Lung (tissue), 12 donors: Measurements from ENCODE around the gene OR4M1. TPM values are rescaled to one million over a fixed set of nuclear protein-coding genes. Genes with fewer than 3 reads are reported as not detected.

Experiments used
- ATAC-seq: fragments of 200-7000 bp; cut with Tn5 transposase; one replicate; pipeline ENCODE4 v1.9.1; 2020; ENCODE audit warnings: moderate number of reproducible peaks; ENCODE audit not compliant: insufficient read depth, low FRiP score
- DNase-seq, 3 donors: peaks; one replicate each; pipeline ENCODE4 v3.0.0-alpha.2; 2013 to 2017
- H3K27ac ChIP-seq, 2 donors: one replicate each; pipeline ENCODE4 v1.5.1; 2013; ENCODE audit warnings: mild to moderate bottlenecking in 2 of 2, moderate library complexity in 2 of 2, control low read depth in 1 of 2, inconsistent platforms in 1 of 2, low read depth in 1 of 2, low read length in 1 of 2
- H3K27me3 ChIP-seq, 3 donors: one replicate each; pipeline ENCODE4 v1.5.1; 2013; ENCODE audit warnings: low read length in 2 of 3; ENCODE audit not compliant: control insufficient read depth in 3 of 3, insufficient read depth in 3 of 3
- H3K36me3 ChIP-seq, 4 donors: one replicate each; pipeline ENCODE4 v1.5.1; 2013; ENCODE audit warnings: low read length in 4 of 4, mild to moderate bottlenecking in 1 of 4, moderate library complexity in 1 of 4; ENCODE audit not compliant: control insufficient read depth in 4 of 4, insufficient read depth in 4 of 4
- H3K4me1 ChIP-seq, 5 donors: one replicate each; pipeline ENCODE4 v1.5.1; 2013; ENCODE audit warnings: low read length in 5 of 5, mild to moderate bottlenecking in 2 of 5, moderate library complexity in 1 of 5; ENCODE audit not compliant: control insufficient read depth in 5 of 5, insufficient read depth in 5 of 5
- H3K4me3 ChIP-seq: one replicate; pipeline ENCODE4 v1.5.1; 2013; ENCODE audit warnings: mild to moderate bottlenecking, control low read depth, moderate library complexity
- H3K9ac ChIP-seq, 2 donors: one replicate each; pipeline ENCODE4 v1.5.1; 2013; ENCODE audit warnings: low read length in 2 of 2, control low read depth in 1 of 2; ENCODE audit not compliant: insufficient read depth in 1 of 2
- H3K9me3 ChIP-seq, 4 donors: one replicate each; pipeline ENCODE4 v1.5.1; 2013; ENCODE audit warnings: low read length in 3 of 4, mild to moderate bottlenecking in 1 of 4, moderate library complexity in 1 of 4; ENCODE audit not compliant: control insufficient read depth in 4 of 4, insufficient read depth in 3 of 4
- WGBS, 2 donors: extraction: QIAGEN DNeasy Blood & Tissue Kit; methylation state at CpG; one replicate each; pipeline ENCODE4 v1.1.7; 2013; 5-methylcytosine and 5-hydroxymethylcytosine counted together
- polyA plus RNA-seq, 2 donors: library from polyadenylated mRNA; stranded (reverse); fragments of 200-250 nt; gene quantifications; one replicate each; pipeline ENCODE4 v1.2.1, GENCODE V29; 2013
- total RNA-seq, 2 donors: library from RNA; depleted of rRNA in 1 of 2; stranded (reverse); fragments of >200 nt in 1 of 2; gene quantifications; one replicate each; pipeline ENCODE4 v1.2.1, GENCODE V29; 2014 to 2021
- TF ChIP-seq, protein P1 (sequence below): IDR thresholded peaks from 2 replicates; pipeline ENCODE4 v1.5.1; 2012; ENCODE audit warnings: mild to moderate bottlenecking; ENCODE audit errors: control extremely low read depth, extremely low read depth
- donor health status: control.
- donor health status: control.
- donor health status: Bipolar disorder and iron deficiency.
- donor health status: healthy.
- donor health status: DM: yes; HTN: yes; CAD: no.

OR4M1 gene
- total and polyA plus RNA-seq, 4 donors: not detected

DNA sequence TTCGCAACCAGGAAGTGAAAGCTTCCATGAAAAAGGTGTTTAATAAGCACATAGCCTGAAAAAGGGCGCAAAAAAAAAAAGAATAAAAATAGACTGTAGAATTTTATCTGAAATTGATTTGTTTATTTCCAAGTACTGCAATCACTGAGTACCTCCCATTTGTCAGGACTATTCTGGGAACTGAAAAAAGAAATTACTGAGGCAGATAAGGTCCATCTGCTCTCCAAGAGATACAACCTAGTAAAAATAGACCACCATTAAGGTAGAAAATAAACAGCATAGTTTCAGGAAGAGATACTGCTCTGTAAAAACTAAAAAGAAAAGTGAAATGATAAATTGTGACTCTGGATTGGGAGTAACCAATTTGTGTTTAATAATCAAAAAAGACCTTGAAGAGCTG lies 55.0 kb downstream of the OR4M1 start:
- no peak overlapping the region for H3K4me3 ChIP-seq
- WGBS, 2 donors: 81 to 82% methylated on average over 2 of the region's 2 CpGs
- ATAC-seq (no peak), DNase-seq (no peak)
- H3K9ac ChIP-seq: no peak overlapping the region
- no peaks in the 10 kb centered on the region for H3K36me3 ChIP-seq
- peaks cover 0 to 7% (median 0%) of the 10 kb centered on the region in 4 donors for H3K9me3 ChIP-seq
- TF ChIP-seq, protein P1, sequence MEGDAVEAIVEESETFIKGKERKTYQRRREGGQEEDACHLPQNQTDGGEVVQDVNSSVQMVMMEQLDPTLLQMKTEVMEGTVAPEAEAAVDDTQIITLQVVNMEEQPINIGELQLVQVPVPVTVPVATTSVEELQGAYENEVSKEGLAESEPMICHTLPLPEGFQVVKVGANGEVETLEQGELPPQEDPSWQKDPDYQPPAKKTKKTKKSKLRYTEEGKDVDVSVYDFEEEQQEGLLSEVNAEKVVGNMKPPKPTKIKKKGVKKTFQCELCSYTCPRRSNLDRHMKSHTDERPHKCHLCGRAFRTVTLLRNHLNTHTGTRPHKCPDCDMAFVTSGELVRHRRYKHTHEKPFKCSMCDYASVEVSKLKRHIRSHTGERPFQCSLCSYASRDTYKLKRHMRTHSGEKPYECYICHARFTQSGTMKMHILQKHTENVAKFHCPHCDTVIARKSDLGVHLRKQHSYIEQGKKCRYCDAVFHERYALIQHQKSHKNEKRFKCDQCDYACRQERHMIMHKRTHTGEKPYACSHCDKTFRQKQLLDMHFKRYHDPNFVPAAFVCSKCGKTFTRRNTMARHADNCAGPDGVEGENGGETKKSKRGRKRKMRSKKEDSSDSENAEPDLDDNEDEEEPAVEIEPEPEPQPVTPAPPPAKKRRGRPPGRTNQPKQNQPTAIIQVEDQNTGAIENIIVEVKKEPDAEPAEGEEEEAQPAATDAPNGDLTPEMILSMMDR: no peak
- H3K27me3 ChIP-seq: no peaks in the 10 kb centered on the region
- H3K27ac ChIP-seq: no peak overlapping the region
- H3K4me1 ChIP-seq: no peaks in the 10 kb centered on the region

Other genes starting within 250 kb of the OR4M1 start
- not detected for gene OR11H2, start 59.6 kb upstream of the OR4M1 start, total RNA-seq
- not detected for gene OR11H2, start 59.6 kb upstream of the OR4M1 start, polyA plus RNA-seq
- not detected for gene OR4Q3, start 29.9 kb upstream of the OR4M1 start, total RNA-seq
- gene OR4Q3, start 29.9 kb upstream of the OR4M1 start, polyA plus RNA-seq: not detected
- not detected for gene OR4N2, start 30.3 kb downstream of the OR4M1 start, total RNA-seq
- under 1 TPM in 1 of 2 donors, not detected in 1; 0.02 TPM for gene OR4N2, start 30.3 kb downstream of the OR4M1 start, polyA plus RNA-seq
- gene OR4K2, start 101.6 kb downstream of the OR4M1 start, total RNA-seq: not detected
- not detected for gene OR4K2, start 101.6 kb downstream of the OR4M1 start, polyA plus RNA-seq
- gene OR4K5, start 147.1 kb downstream of the OR4M1 start, total RNA-seq: not detected
- gene OR4K5, start 147.1 kb downstream of the OR4M1 start, polyA plus RNA-seq: not detected
- not detected for gene OR4K1, start 157.4 kb downstream of the OR4M1 start, total RNA-seq
- not detected for gene OR4K1, start 157.4 kb downstream of the OR4M1 start, polyA plus RNA-seq
- gene OR4K15, start 202.1 kb downstream of the OR4M1 start, total RNA-seq: not detected
- not detected for gene OR4K15, start 202.1 kb downstream of the OR4M1 start, polyA plus RNA-seq
- gene OR4Q2, start 228.7 kb downstream of the OR4M1 start, total RNA-seq: not detected
- gene OR4Q2, start 228.7 kb downstream of the OR4M1 start, polyA plus RNA-seq: not detected
- not detected for gene OR4K14, start 245.8 kb downstream of the OR4M1 start, total RNA-seq
- gene OR4K14, start 245.8 kb downstream of the OR4M1 start, polyA plus RNA-seq: not detected